OCI-M2 (cell line): ENCODE results near the gene NEU4.
"Not testable (repeated sequence)": the region's sequence is repeated elsewhere in the genome, so short reads cannot be mapped to it uniquely, and the experiment has no call there.

Experiments
- DNase-seq: peaks from one replicate; lab custom pipeline; 2025; ENCODE audit not compliant: unreplicated experiment; lab: John Stamatoyannopoulos, UW

The NEU4 gene

DNA sequence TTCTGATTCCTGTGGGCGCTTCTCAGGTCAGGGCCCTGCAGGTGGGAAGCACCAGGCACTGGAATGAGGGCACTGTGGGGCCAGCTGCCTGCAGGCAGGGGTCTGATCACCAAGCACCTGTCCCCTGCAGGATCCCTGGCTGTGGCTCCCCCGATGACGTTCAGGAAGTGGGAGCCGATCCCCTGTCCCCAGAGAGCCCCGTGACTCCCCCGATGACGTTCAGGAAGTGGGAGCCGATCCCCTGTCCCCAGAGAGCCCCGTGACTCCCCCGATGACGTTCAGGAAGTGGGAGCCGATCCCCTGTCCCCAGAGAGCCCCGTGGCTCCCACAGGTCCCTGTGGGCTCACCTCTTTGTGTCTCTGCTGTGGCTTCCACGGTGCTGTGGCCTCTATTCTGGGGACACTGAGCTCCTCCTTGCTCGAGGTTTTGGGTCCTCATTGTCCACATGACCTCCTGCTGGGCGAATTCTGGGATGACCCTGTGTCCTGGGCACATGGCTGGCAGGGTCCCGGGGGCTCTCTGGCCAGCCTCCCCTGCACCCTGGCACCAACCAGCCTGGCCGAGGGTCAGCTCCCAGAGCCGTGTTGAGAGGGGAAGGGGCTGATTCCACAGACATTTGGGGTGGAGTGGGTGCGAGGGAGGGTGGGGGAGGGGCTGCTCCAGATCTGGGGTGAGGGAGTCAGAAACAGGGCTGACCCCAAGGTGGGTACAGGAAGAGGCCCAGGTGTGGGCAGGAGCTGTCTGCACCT lies 4.8 kb downstream of the NEU4 start:
- no peak for DNase-seq

DNA sequence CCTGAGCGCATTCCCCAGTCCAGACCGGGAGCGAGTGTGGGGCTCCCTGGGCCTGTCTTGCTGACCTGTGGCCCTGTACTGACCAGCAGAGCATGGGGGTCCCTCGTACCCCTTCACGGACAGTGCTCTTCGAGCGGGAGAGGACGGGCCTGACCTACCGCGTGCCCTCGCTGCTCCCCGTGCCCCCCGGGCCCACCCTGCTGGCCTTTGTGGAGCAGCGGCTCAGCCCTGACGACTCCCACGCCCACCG lies 5.3 kb downstream of the NEU4 start:
- DNase-seq, result no peak

DNA sequence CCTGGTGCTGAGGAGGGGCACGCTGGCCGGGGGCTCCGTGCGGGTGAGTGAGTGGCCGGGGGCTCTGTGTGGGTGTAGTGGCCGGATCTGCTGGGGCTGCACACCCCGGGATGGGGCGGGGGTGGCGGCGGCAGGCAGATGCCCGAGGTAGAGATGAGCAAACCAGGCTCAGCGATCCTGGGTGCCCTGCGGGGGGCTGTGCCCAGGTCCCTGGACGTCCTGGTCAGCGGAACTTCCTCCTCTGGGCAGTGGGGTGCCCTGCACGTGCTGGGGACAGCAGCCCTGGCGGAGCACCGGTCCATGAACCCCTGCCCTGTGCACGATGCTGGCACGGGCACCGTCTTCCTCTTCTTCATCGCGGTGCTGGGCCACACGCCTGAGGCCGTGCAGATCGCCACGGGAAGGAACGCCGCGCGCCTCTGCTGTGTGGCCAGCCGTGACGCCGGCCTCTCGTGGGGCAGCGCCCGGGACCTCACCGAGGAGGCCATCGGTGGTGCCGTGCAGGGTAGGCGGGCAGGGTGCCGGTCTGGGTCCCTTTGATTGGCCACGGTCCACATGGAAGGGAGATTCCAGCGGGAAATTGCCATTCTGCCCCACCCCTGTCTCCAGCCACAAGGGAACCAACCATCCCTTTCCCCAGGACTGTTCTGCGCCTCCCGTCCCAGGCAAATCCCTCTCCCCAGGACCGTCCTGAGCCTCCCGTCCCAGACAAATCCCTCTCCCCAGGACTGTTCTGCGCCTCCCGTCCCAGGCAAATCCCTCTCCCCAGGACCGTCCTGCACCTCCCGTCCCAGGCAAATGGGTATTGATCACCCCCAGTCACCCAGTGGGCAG lies 5.9 kb downstream of the NEU4 start:
- no peak for DNase-seq

DNA sequence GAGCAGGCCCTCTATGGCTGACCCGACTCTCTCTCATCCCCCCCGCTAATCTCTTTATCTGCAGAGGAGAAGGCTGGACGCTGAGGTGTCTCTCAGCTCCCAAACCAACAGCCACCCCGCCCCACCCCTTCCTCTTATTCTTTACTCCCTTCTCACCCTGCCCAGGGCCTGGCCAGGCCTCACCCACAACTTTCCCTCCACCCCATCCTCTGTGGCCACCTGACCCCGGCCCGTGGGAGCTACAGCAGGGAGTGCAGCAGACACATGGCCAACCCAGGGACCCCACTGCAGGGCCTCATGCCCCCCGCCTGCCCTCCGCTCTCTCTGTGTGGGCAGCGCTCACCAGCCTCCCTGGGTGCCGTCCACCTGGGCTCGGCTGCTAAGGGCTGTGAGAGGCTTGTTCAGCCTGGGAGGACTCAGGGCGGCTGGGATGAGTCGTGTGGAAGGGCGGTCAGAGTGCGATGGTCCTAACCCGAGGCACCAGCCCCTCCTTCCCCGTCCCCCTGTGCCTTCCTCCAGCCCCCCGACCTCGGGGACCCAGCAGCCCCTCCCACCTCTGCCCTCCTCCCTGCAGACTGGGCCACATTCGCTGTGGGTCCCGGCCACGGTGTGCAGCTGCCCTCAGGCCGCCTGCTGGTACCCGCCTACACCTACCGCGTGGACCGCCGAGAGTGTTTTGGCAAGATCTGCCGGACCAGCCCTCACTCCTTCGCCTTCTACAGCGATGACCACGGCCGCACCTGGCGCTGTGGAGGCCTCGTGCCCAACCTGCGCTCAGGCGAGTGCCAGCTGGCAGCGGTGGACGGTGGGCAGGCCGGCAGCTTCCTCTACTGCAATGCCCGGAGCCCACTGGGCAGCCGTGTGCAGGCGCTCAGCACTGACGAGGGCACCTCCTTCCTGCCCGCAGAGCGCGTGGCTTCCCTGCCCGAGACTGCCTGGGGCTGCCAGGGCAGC lies 6.8 kb downstream of the NEU4 start:
- DNase-seq, result no peak

DNA sequence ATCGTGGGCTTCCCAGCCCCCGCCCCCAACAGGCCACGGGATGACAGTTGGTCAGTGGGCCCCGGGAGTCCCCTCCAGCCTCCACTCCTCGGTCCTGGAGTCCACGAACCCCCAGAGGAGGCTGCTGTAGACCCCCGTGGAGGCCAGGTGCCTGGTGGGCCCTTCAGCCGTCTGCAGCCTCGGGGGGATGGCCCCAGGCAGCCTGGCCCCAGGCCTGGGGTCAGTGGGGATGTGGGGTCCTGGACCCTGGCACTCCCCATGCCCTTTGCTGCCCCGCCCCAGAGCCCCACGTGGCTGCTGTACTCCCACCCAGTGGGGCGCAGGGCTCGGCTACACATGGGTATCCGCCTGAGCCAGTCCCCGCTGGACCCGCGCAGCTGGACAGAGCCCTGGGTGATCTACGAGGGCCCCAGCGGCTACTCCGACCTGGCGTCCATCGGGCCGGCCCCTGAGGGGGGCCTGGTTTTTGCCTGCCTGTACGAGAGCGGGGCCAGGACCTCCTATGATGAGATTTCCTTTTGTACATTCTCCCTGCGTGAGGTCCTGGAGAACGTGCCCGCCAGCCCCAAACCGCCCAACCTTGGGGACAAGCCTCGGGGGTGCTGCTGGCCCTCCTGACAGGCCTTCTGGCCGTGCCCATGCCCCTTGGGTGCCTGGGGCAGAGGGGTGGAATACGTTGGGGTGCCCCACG lies 7.6 kb downstream of the NEU4 start:
- DNase-seq, result no peak

DNA sequence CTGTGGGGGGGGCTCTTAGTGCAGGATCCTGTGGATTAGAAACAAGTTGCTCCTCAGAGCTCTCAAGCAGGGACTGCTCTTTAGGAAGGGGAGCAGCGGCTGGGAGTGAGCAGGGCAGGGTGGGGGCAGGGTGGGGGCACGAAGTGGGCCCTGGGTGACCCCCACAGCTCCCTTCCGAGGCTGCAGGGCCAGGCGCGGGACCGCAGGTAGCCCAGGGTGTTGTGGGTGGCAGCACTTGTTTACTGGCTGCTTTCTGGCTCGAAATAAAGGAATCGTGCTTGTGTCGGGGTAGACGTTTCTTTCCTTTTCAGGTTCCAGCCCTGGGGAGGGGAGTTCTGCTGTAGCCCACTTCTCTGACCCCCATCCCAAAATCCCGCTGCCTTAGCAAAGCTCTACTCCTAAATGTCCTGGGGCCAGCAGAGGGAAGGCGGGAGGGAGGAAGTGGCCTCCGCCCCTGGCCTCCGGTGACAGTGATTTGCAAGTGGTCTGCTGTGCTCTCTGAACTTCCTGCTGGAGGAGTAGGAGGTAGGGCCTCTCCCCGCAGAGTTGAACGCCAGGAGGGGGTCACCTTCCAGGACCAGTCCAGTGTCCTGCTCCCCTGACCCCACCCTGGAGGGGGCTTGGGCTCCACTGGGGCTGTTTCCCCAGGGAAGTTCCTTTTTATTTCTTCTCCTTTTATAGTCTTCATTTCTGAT lies 8.3 kb downstream of the NEU4 start:
- no peak for DNase-seq

DNA sequence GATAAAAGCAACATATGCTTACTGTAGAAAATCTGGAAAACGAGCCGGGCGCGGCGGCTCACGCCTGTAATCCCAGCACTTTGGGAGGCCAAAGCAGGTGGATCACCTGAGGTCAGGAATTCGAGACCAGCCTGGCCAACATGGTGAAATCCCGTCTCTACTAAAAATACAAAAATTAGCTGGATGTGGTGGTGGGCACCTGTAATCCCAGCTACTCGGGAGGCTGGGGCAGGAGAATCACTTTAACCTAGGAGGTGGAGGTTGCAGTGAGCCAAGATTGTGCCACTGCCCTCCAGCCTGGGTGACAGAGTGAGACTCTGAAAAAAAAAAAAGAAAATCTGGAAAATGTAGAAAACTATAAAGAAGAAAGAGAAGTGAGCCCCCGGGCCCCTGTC lies 8.8 kb downstream of the NEU4 start:
- not testable (repeated sequence) for DNase-seq

DNA sequence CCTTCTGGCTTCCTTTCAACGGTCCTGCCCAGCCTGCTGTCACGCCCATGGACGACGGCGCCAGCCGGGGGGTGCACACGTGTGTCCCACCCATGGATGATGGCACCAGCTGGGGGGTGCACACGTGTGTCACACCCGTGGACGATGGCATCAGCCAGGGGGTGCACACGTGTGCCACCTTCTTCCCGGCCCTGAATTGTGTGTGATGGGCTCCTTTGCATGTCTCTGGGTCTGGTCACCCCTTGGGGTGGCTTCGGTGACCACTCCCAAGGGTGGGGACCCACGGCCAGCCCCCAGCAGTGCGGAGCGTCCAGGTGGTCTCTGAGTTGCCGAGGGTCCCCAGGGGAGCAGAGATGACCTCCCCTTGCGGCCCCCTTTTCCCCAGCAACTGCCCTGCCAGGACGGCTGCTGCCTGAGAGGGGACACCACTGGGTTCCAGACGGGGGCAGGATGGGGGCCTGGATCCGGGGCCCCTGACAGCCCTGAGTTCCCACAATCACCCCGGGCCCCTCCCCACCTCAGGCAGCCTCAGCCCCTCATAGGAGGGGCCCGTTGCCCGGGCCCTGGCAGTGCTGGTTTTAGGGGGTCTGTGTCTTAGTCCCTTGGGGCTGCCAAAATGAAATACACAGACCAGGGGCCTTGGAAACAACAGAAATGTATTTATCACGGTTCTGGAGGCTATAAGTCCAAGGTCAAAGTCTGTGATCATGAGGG lies 9.4 kb downstream of the NEU4 start:
- no peak for DNase-seq

DNA sequence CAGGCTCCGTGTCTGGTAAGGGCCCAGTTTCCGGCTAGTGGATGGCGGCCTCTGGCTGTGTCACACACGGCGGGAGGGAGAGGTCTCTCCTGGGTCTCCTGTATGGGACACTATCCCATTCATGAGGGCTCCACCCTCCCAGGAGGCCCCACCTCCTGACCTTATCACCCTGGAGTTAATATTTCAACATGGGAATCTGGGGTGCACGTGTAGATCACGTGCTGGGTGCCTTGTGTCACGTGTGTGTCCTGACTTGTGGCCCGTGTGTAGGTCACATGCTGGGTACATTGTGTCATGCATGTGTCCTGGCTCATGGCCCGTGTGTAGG lies 9.9 kb downstream of the NEU4 start:
- DNase-seq, result no peak

DNA sequence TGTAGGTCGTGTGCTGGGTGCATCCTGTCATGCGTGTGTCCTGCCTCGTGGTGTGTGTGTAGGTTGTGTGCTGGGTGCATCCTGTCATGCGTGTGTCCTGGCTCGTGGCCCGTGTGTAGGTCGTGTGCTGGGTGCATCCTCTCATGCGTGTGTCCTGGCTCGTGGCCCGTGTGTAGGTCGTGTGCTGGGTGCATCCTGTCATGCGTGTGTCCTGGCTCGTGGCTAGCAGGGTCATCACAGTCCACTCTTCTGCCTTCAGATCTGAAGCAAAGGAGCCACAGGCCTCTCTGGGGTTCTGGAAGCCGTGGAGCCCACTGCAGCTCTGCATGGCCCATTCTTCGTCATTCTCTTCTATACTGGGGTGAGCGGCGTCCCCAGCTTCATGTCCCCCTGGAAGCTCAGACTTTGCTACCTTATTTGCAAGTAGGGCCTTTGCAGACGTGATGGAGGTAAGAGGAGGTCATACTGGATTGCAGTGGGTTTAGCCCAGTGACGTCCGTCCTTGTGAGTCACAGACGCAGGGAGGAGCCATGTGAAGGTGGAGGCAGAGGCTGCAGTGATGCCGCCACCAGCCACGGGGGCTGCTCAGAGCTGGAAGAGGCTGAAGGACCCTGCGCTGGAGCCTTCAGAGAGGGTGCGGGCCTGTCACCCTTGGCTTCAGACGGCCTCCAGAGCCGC lies 11.1 kb downstream of the NEU4 start:
- DNase-seq, result not testable (repeated sequence)

DNA sequence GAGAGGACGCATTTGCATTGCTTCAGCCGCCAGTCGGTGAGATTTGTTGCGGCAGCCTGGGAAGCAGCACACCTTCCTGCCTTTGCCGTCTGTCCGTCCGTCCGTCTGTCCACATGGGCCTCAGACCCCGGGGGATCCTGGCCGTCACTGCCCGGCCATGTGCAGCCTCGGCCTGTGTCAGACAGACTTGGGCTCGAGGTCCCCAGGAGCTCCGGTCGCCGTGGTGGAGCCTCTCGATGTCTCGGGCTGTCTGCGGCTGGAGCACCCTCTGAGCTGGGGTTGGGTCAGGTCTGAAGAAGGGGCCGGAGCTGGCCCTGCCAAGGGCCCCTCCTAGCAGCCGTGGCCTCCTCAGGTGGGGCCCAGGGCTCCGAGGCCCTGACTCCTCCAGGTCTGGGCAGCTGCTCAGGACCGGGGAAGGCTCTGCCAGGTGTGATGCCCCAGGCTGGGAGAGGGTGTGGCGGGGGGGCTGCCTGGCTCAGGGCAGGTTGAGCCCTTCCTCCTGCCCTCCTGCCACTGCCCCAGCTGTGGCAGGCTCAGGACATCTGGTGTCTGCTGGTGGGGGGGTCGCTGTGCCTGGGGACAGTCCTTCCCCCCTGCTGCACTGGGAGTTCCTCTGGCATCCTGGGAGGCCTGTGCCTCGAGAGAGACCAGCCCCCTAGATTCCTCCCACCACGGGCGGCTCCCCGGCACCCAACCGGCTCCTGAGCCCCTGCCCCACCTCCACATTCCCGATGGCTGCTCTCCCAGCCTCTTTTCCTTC lies 11.8 kb downstream of the NEU4 start:
- DNase-seq, result no peak

DNA sequence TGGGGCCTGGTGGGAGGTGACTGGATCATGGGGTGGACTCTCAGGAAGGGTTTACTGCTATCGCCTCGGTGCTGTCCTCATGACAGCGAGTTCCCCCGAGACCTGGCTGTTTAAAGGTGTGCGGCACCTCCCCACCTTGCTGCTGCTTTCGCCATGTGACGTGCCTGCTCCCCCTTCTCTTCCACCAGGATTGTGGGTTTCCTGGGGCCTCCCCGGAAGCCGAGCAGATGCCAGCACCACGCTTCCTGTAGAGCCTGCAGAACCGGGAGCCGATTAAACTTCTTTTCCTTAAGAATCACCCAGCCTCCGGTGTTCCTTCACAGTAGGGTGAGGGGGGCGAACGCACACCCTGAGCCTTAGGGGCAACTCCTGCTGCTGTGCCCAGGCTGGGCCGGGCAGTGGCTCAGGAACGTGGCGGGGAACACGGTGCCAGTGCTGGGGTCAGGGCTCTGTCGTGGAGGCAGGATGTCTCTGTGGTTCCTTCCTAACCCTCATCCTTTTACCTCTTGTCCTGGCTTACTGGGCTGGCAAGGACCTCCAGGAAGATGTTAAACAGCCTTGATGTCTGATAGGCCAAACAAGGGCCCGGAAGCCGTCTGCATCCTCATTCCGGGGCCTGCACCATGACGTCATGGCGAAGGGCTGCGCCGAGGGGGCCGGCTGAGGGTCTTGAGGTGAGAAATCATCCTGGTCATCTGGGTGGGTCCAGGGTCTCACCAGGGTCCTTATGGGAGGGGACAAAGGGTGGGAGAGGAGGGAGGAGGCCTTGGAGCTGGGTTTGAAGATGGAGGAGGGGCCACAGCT lies 12.7 kb downstream of the NEU4 start:
- no peak for DNase-seq

DNA sequence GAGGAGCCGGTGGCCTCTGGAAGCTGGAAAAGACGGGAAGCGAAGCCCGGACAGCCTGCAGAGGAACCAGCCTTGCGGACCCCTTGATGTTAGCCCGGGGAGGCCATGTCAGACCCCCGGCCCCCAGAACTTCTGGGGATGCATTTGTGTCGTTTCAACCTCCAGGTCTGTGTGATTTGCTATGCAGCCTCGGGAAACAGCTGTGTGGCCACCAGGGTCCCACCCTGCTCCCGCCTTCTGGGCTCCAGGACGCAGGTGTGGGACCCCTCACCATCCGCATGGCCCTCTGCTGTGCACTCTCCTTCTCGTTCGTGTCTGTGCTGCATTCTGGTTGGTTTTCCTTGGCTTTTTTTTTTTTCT lies 13.3 kb downstream of the NEU4 start:
- no peak for DNase-seq

DNA sequence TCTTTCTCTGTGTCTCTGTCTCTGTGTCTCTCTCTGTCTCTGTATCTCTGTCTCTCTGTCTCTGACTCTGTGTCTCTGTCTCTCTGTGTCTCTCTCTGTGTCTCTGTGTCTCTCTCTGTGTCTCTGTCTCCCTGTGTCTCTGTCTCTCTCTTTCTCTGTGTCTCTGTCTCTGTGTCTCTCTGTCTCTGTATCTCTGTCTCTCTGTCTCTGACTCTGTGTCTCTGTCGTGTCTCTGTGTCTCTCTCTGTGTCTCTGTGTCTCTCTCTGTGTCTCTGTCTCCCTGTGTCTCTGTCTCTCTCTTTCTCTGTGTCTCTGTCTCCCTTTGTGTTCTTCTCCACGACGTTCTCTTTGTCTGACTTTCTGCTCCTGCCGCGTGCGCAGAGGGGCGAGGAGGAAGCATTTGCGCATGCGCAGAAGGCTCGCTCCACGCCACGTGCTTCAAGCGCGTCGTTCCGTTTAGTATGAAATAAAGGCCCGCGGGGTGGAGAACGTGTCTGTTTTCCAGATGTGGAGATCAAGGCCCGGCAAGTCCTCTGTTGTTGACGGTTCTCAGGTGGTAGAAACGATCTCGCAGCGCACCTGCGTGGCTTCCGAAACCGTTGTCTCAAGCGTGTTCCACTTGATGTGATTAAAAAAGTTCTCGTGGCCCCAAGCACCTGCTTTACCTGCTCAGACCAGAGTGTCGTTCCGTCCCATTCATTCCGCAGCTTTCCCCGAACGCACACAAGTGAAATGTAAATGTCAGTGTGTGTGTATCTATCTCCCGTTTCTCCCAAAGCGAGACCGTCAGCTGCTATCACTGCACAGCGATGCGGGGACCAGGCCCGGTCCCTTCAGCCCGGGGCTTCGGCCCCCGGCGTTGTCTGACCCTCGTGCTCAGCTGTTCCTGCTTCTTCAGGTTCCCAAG lies 14.8 kb downstream of the NEU4 start:
- not testable (repeated sequence) for DNase-seq

DNA sequence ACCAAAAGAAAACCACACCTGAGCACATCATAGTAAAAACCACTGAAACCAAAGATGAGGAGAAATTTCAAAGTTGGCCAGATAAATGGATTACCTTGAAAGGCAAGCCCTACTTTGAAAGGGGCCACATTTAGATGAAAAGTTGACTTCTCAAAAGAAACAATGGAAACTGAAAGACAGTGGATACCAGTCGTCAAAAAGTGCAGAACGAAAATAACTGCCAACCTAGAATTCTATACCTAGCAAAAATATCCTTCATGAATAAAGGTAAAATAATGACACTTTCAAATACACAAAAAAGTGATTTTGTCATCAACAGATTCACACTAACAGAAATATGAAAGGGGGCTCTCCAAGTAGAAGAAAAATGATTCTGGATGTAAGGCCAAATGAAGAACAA lies 18.4 kb downstream of the NEU4 start:
- no peak for DNase-seq

DNA sequence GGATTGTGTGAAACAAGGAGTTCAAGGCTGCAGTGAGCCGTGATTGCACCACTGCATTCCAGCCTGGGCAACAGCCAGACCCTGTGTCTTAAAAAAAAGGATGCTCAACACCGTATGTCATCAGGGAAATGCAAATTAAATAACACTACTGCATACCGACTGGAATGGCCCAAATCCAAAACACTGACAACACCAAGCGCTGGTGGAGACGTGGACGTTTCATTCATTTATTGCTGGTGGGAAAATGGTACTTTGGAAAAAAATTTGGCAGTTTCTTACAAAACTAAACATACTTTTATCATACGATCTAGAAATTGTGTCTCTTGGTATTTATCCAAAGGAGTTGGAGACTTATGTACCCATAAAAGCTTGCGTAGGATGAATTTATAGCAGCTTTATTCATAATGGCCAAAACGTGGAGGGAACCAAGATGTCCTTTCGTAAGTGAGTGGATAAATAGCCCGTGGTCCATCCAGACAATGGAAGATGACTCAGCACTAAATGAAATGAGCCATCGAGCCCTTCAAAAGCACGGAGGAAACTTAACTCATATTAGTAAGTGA lies 24.2 kb downstream of the NEU4 start:
- no peak for DNase-seq
